Measurements from ENCODE around the gene AGTPBP1. TPM values are rescaled to one million over a fixed set of nuclear protein-coding genes. Genes with fewer than 3 reads are reported as not detected.
"Not testable (repeated sequence)": the region's sequence is repeated elsewhere in the genome, so short reads cannot be mapped to it uniquely, and the experiment has no call there.

Gene AGTPBP1
- total RNA-seq, 1 experiment from 2014 or later, result 10.2 TPM

- DNase-seq (ENCODE audit: low read depth), result no peak
Observed at GRCh38 chr9:85645909-85646627, 95.7 kb downstream of the AGTPBP1 start.

DNA sequence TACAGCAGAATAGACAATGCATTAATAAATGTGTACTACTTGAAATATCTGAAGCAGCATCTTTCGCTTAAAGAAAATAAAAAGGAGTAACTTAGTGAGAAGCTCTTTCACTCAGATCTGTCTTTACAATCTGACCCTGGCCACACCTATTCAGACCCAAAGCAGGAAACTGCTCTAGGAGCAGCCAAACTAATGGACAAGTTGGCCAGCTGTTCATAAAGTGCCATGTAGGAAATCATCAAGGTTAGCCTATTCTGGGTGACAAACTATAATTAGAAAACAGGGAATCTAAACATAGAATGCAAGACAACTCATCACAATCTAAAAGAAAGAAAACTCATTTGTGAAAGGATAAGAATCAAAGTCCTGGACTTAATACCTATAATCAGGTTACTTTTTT lies 101.3 kb downstream of the AGTPBP1 start:
- no peak for DNase-seq (ENCODE audit: low read depth)

DNA sequence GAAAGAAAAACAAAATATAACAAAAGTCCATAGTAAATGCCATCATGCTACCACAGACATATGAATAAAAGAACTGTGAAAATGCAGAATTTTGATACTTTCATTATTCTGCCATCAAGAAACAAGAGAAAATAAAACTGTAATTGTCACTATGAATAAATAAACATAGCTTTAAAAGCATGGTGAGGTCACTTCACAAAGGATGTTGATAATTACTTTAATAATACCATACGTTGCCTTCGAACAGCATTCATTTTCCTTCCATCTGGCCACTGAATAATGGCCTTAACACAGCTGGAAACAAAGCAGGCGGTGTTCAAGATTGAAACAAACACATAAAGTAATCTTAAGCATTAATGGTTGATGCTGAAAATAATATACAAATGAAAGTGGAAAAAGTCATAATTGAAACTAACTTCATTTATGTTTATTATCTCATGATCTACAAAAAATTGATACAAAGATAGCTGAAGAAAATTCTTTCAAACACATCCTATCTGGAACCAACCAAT lies 102.0 kb downstream of the AGTPBP1 start:
- DNase-seq (ENCODE audit: low read depth), result no peak

- DNase-seq (ENCODE audit: low read depth), result no peak
Observed at GRCh38 chr9:85631809-85632208, 109.9 kb downstream of the AGTPBP1 start.

DNA sequence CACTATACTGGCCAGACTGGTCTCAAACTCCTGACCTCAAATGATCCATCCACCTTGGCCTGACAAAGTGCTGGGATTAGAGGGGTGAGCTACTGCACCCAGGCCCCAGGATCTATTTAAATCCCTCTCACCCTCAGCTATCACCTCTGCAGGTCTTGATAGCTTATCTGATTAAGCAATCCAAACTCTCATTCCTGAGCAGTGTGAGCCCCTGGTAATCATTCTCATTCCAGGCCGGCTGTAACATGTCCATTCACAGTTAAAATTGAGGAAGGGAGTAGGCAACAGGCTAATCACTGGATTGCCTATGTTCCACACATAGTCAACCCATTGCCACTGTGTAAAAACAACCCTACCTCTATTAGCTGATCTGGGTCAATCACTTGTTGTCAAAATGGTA lies 111.1 kb downstream of the AGTPBP1 start:
- no peak for DNase-seq (ENCODE audit: low read depth)

- DNase-seq (ENCODE audit: low read depth), result no peak
Observed at GRCh38 chr9:85617141-85617670, 124.5 kb downstream of the AGTPBP1 start.

- no peak for DNase-seq (ENCODE audit: low read depth)
Observed at GRCh38 chr9:85615792-85616191, 126.0 kb downstream of the AGTPBP1 start.

DNA sequence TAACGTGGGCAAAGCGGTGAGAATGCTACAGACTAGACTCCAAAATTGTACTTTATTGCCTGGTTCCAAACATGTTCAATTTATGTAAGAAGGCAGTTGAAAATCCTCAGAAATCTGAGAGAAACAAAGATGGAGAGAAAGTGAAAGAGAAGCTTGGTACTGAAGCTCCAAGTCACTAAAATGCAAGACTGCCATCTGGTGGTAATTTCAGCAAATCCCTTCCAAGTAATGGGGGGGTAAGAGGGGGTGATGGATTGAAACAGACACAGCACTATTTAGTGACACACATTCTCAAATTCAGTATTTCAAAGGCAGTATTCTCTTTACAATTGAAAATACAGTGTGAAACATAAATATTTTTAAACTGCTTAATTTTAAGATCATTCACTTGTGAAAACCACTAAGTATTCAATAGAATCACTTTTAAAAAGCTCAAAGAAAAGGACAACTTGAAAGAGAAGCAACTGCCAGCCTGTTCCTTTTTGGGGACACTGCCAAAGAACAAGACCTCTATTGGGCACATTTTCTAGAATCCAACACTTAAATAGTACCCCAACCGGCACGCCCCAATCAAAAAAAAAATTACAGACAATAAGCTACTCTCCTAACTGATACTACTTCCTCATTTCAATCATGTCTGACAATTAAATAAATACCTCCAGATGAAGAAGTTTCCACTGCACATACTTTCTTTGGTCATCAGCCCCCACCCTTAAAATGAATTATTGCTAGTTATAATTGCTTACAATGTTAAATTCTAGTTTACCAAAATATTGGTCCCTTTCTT lies 131.5 kb downstream of the AGTPBP1 start:
- DNase-seq (ENCODE audit: low read depth), result peak; percentile 63

DNA sequence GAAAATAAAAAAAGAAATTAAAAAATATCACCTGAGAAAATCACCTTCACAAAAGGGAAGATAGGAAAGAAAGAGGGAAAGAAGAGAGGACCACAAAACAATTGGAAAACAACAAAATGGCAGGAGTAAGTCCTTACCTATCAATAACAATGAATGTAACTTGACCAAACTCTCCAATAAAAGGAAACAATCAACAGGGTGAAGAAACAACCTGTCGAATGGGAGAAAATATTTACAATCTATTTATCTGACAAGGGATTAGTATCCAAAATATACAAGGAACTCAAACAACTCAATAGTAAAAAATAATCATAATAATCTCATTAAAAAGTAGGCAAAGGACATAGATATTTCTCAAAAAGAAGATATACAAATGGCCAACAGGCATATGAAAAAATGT lies 135.8 kb downstream of the AGTPBP1 start:
- DNase-seq (ENCODE audit: low read depth), result no peak

DNA sequence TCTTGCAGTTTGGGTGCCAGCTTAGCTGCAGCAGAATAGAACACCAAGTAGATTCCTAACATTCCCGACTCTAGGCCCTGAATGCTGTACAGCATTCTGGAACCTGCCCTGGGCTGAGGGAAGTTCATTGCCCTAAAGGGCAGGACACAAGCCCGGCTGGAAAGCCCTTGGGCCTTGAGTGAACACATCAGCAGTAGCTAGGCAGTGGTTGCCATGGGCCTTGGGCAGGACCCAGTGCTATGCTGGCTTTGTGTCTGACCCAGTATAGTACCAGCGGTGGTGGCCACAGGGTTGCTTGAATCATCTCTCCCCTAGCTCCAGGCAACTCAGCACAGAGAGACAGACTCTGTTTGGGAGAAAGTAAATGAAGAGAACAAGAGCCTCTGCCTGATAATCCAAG lies 137.8 kb downstream of the AGTPBP1 start:
- no peak for DNase-seq (ENCODE audit: low read depth)

DNA sequence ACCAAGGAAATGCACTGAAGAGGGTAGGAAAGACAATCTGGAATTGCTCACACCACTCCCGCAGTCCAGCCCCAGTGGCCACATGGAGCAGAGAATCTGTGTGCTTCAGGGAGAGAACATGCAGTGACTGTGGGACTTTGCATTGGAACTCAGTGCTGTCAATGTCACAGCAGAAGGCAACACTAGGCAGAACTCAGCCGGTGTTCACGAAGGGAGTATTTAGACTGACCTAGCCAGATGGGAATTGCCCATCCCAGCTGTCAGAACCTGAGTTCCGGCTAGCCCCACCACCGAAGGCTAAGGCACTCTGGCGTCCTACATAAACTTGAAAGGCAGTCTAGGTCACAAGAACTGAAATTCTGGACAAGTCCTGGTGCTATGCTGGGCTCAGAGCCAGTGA lies 139.0 kb downstream of the AGTPBP1 start:
- DNase-seq (ENCODE audit: low read depth), result no peak

DNA sequence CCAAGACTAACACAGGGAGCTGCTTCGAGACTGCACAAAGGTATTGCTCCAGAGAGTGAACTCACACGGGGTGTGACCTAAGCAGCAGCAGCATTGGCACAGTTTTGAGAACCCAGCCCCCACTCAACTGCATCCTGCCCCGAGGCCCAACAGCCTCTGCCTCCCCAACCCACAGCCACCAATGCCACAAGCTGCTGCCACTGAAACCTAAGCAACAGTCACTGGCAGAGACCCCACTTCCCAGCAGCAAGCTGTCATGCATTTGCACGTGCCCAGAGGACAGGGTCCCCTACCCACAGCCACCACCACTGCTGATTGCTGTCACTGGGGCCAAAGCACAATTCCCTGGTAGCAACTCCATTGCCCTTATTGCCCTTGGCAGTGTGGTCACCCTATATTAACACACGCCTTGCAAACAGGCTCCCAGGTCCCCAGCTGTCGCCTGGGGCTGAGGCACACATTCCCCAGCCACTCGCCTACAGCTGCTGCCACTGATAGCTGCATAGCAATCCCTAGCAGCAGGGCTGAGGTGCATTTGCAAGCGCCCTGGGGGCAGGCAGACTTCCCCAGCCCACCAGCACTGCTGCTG lies 141.0 kb downstream of the AGTPBP1 start:
- no peak for DNase-seq (ENCODE audit: low read depth)

- no peak for DNase-seq (ENCODE audit: low read depth)
Observed at GRCh38 chr9:85599540-85600105, 142.1 kb downstream of the AGTPBP1 start.

GRCh38 chr9:85594316-85594715 lies 147.4 kb downstream of the AGTPBP1 start:
- DNase-seq (ENCODE audit: low read depth), result no peak

GRCh38 chr9:85586684-85587083 lies 155.1 kb downstream of the AGTPBP1 start:
- no peak for DNase-seq (ENCODE audit: low read depth)

DNA sequence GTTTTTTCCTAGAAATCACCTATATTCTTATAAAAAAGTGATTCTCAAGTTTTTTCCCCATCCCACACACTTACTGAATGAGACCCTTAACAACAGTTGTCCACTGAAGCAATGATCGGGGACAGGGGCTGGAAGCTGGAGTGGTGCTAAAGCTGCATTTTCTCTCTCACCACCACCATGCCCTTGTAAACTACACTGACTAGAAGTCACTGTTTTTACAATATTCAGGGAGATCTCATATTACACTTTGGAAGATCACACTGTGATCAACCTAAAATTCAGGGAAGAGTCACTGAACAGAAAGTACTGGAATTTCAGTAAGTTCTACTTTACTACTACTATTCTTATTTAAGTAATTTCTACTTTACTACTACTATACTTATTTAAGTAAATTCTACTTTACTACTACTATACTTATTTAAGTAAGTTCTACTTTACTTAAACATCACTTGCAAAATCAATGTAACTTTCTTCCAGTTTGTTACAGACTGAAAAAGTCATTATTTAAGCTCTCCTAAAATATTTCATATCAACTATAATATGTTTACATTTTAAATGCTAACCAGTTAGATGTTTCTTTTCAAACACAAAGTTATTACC lies 164.3 kb downstream of the AGTPBP1 start:
- no peak for DNase-seq (ENCODE audit: low read depth)

- no peak for DNase-seq (ENCODE audit: low read depth)
Observed at GRCh38 chr9:85575868-85576267, 165.9 kb downstream of the AGTPBP1 start.

DNA sequence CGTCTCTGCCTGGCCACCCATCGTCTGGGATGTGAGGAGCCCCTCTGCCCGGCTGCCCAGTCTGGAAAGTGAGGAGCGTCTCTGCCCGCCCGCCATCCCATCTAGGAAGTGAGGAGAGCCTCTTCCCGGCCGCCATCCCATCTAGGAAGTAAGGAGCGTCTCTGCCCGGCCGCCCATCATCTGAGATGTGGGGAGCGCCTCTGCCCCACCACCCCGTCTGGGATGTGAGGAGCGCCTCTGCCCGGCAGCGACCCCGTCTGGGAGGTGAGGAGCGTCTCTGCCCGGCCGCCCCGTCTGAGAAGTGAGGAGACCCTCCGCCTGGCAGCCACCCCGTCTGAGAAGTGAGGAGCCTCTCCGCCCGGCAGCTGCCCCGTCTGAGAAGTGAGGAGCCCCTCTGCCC lies 168.2 kb downstream of the AGTPBP1 start:
- not testable (repeated sequence) for DNase-seq (ENCODE audit: low read depth)

- DNase-seq (ENCODE audit: low read depth), result not testable (repeated sequence)
Observed at GRCh38 chr9:85572917-85573316, 168.8 kb downstream of the AGTPBP1 start.

GRCh38 chr9:85569988-85570387 lies 171.8 kb downstream of the AGTPBP1 start:
- DNase-seq (ENCODE audit: low read depth), result peak; percentile 55

DNA sequence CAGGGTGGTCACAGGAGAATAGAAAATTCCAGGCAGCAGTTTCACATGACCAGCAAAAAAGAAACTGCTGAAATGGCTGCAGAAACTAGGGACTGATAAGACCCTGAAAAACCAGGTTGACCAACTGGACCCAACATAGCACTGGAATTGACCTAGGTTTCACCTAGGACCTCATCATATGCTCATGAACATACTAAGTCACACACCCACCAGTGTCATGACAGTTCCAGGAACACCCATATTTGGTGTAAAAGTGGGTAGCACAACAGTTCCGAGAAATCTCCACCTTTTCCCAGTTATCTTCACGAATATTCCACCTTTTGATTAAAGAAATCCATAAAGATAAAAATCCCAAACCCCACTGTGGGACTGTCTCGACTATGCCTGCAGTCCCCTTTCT lies 182.2 kb downstream of the AGTPBP1 start:
- DNase-seq (ENCODE audit: low read depth), result no peak

Data from HT1080 (cell line).